ENCODE measurements around the gene FBXO11.

- TF ChIP-seq CTCF (conservative IDR thresholded peaks at IDR 0.05) (no peak), EZH2 (IDR thresholded peaks at IDR 0.05; ENCODE audit: low read depth) (no peak)
These were observed 15.5 kb downstream of the FBXO11 start for GRCh38 chr2:47890711-47891368.

Measured in PC-9 (cell line).